OCI-LY3 (cell line): ENCODE results near the gene TMEM119.
A peak's percentile ranks its signal among the peaks of the same experiment; 100 is the strongest.

Experiments
- H2AFZ ChIP-seq: fragments of 200-600, 300-600 bp; shearing (Covaris generic); 2 replicates; pipeline ENCODE4 v1.6.0; 2014; ENCODE audit warnings: antibody characterized with exemption, low read depth, low read length
- H3K27ac ChIP-seq: fragments of 200-600, 300-600 bp; sonication (generic); 2 replicates; pipeline ENCODE4 v1.5.1; 2014; ENCODE audit warnings: mild to moderate bottlenecking, low read length, moderate library complexity, mixed read lengths
- H3K27me3 ChIP-seq: fragments of 200-600, 300-600 bp; sonication (generic); 2 replicates; pipeline ENCODE4 v1.6.1; 2014; ENCODE audit warnings: low read depth, low read length, mixed read lengths
- H3K36me3 ChIP-seq: fragments of 200-600, 300-600 bp; sonication (generic); replicated peaks from 2 replicates; pipeline ENCODE3; 2014; ENCODE audit warnings: low read depth, low read length, mixed read lengths
- H3K4me1 ChIP-seq: fragments of 300-600, 200-600 bp; sonication (generic); 2 replicates; pipeline ENCODE4 v1.6.1; 2014; ENCODE audit warnings: low read length, mixed read lengths
- H3K4me2 ChIP-seq: fragments of 200-600, 300-600 bp; sonication (generic); 2 replicates; pipeline ENCODE4 v1.6.1; 2014; ENCODE audit warnings: low read length, mixed read lengths
- H3K4me3 ChIP-seq: fragments of 300-600, 200-600 bp; sonication (generic); 2 replicates; pipeline ENCODE4 v1.5.1; 2014; ENCODE audit warnings: antibody characterized with exemption, mild to moderate bottlenecking, low read length, moderate library complexity
- H3K79me2 ChIP-seq: fragments of 300-600, 200-600 bp; shearing (Covaris generic); 2 replicates; pipeline ENCODE4 v1.6.1; 2014; ENCODE audit warnings: mild to moderate bottlenecking, low read length, mixed read lengths
- H3K9ac ChIP-seq: fragments of 300-600, 200-600 bp; shearing (Covaris generic); 2 replicates; pipeline ENCODE4 v1.6.0; 2014; ENCODE audit warnings: mild to moderate bottlenecking, low read length, moderate library complexity
- H3K9me3 ChIP-seq: fragments of 200-600, 300-600 bp; shearing (Covaris generic); 2 replicates; pipeline ENCODE4 v1.6.1; 2014; ENCODE audit warnings: low read length, mixed read lengths; ENCODE audit not compliant: insufficient read depth
- H4K20me1 ChIP-seq: fragments of 200-600, 300-600 bp; sonication (generic); 2 replicates; pipeline ENCODE4 v1.6.1; 2016; ENCODE audit warnings: low read length, mixed read lengths; ENCODE audit not compliant: insufficient read depth
- EZH2phosphoT487 ChIP-seq: fragments of 200-600 bp; shearing (Covaris generic); IDR thresholded peaks from 2 replicates; pipeline ENCODE4 v1.6.1; 2018; ENCODE audit warnings: antibody characterized with exemption, mixed run types, low read depth
- TF ChIP-seq, protein P1 (sequence below): fragments of 200-600, 300-600 bp; sonication (generic); IDR thresholded peaks from 2 replicates; pipeline ENCODE4 v1.5.1; 2014; ENCODE audit warnings: antibody characterized with exemption, low read length, low read depth

The TMEM119 gene

DNA sequence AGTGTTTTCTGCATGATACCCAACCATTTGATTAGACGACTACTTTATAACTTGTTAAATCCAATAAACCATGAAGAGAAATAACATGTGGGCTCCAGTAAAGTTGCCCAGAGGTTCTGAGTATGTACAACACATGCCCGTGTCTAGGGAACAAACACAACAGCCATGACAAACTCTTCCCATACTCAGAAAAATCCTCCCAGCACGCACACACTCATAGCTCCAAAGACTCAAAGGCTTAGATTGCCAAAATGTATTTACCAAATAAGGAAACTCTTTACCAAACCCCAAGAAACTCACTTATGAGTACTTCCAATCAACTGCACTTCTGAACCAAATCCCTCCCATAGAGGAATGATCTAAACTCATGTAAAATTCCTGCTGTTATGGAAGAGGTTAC, 54.2 kb downstream of the TMEM119 start:
- no peak overlapping the region for H3K4me2 ChIP-seq
- H3K27ac ChIP-seq, result peak overlapping the region; percentile 2; the same call in 1 of the 2 replicates
- H4K20me1 ChIP-seq, result no peaks in the 10 kb centered on the region
- no peaks in the 10 kb centered on the region for H3K9me3 ChIP-seq
- H3K4me3 ChIP-seq, result no peak overlapping the region
- peaks cover 82% of the 10 kb centered on the region for H3K79me2 ChIP-seq
- no peak overlapping the region for H3K9ac ChIP-seq
- H3K36me3 ChIP-seq, result peaks cover 71% of the 10 kb centered on the region
- no peak overlapping the region for H2AFZ ChIP-seq
- TF ChIP-seq, protein P1, sequence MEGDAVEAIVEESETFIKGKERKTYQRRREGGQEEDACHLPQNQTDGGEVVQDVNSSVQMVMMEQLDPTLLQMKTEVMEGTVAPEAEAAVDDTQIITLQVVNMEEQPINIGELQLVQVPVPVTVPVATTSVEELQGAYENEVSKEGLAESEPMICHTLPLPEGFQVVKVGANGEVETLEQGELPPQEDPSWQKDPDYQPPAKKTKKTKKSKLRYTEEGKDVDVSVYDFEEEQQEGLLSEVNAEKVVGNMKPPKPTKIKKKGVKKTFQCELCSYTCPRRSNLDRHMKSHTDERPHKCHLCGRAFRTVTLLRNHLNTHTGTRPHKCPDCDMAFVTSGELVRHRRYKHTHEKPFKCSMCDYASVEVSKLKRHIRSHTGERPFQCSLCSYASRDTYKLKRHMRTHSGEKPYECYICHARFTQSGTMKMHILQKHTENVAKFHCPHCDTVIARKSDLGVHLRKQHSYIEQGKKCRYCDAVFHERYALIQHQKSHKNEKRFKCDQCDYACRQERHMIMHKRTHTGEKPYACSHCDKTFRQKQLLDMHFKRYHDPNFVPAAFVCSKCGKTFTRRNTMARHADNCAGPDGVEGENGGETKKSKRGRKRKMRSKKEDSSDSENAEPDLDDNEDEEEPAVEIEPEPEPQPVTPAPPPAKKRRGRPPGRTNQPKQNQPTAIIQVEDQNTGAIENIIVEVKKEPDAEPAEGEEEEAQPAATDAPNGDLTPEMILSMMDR, result no peak
- TF ChIP-seq EZH2phosphoT487, result no peak
- H3K4me1 ChIP-seq, result peaks cover 80% of the 10 kb centered on the region
- H3K27me3 ChIP-seq, result no peaks in the 10 kb centered on the region

DNA sequence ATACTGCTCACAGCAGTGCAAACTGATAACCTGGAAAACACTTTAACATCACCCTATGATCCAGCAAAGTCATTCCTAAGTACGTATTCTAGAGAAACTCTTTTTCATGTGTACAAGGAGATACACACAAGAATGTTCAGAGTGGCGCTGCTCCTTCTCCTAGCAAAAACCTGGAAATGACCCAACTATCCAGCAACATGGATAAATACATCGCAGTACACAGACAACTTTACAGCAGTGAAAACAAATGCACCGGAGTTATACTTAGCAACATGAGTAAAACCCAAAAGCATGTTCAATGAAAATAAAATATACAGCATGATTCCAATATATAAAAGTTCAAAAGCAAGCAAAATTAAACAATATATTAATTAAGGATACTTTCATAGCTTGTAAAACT, 55.6 kb downstream of the TMEM119 start:
- H3K79me2 ChIP-seq, result peaks cover 87% of the 10 kb centered on the region
- H3K27ac ChIP-seq, result peak overlapping the region; percentile 88
- TF ChIP-seq EZH2phosphoT487, result no peak
- TF ChIP-seq, protein P1, result no peak
- H3K9me3 ChIP-seq, result no peaks in the 10 kb centered on the region
- peaks cover 73% of the 10 kb centered on the region for H3K36me3 ChIP-seq
- H3K4me2 ChIP-seq, result peak overlapping the region; percentile 69; the same call in 1 of the 2 replicates
- H2AFZ ChIP-seq, result no peak overlapping the region
- H3K4me3 ChIP-seq, result no peak overlapping the region
- H3K9ac ChIP-seq, result no peak overlapping the region
- peaks cover 67% of the 10 kb centered on the region for H3K4me1 ChIP-seq
- H4K20me1 ChIP-seq, result no peaks in the 10 kb centered on the region
- H3K27me3 ChIP-seq, result no peaks in the 10 kb centered on the region
